ENCODE data around the gene RHBDF2. TPM values are rescaled to one million over a fixed set of nuclear protein-coding genes. Genes with fewer than 3 reads are reported as not detected.

The RHBDF2 gene
- total RNA-seq, 1 experiment from 2014 or later = 22.8 TPM

- no peak for DNase-seq (ENCODE audit: low read depth)
Measured at GRCh38 chr17:76502341-76503211, 1.4 kb upstream of the RHBDF2 start.

GRCh38 chr17:76501827-76502307, 644 bp upstream of the RHBDF2 start:
- DNase-seq (ENCODE audit: low read depth) = no peak

- DNase-seq (ENCODE audit: low read depth) = no peak
Measured at GRCh38 chr17:76500747-76501017, 541 bp downstream of the RHBDF2 start.

- no peak for DNase-seq (ENCODE audit: low read depth)
Measured at GRCh38 chr17:76500074-76500746, 1.0 kb downstream of the RHBDF2 start.

GRCh38 chr17:76499267-76499667, 2.0 kb downstream of the RHBDF2 start:
- peak; percentile 46 for DNase-seq (ENCODE audit: low read depth)

- DNase-seq (ENCODE audit: low read depth) = no peak
Measured at GRCh38 chr17:76498876-76499251, 2.4 kb downstream of the RHBDF2 start.

GRCh38 chr17:76497979-76498875, 3.0 kb downstream of the RHBDF2 start:
- peak; percentile 79 for DNase-seq (ENCODE audit: low read depth)

GRCh38 chr17:76497699-76497978, 3.6 kb downstream of the RHBDF2 start:
- DNase-seq (ENCODE audit: low read depth) = no peak

- DNase-seq (ENCODE audit: low read depth) = no peak
Measured at GRCh38 chr17:76496464-76496863, 4.8 kb downstream of the RHBDF2 start.

- no peak for DNase-seq (ENCODE audit: low read depth)
Measured at GRCh38 chr17:76495663-76496400, 5.4 kb downstream of the RHBDF2 start.

- DNase-seq (ENCODE audit: low read depth) = no peak
Measured at GRCh38 chr17:76493505-76494167, 7.6 kb downstream of the RHBDF2 start.

GRCh38 chr17:76492989-76493501, 8.2 kb downstream of the RHBDF2 start:
- peak; percentile 91 for DNase-seq (ENCODE audit: low read depth)

GRCh38 chr17:76492123-76492988, 8.9 kb downstream of the RHBDF2 start:
- DNase-seq (ENCODE audit: low read depth) = no peak

GRCh38 chr17:76491271-76492122, 9.7 kb downstream of the RHBDF2 start:
- DNase-seq (ENCODE audit: low read depth) = no peak

- no peak for DNase-seq (ENCODE audit: low read depth)
Measured at GRCh38 chr17:76490112-76490710, 11.0 kb downstream of the RHBDF2 start.

GRCh38 chr17:76487451-76488192, 13.6 kb downstream of the RHBDF2 start:
- no peak for DNase-seq (ENCODE audit: low read depth)

GRCh38 chr17:76485569-76485968, 15.7 kb downstream of the RHBDF2 start:
- DNase-seq (ENCODE audit: low read depth) = no peak

Measured in HT1080 (cell line).